HG03460 (cell line): ENCODE data around the gene MKS1.

Experiments
- ATAC-seq: cut with Tn5 transposase; IDR thresholded peaks from one replicate; pipeline ENCODE4 v1.9.1; 2021; ENCODE audit not compliant: unreplicated experiment

MKS1 gene

DNA sequence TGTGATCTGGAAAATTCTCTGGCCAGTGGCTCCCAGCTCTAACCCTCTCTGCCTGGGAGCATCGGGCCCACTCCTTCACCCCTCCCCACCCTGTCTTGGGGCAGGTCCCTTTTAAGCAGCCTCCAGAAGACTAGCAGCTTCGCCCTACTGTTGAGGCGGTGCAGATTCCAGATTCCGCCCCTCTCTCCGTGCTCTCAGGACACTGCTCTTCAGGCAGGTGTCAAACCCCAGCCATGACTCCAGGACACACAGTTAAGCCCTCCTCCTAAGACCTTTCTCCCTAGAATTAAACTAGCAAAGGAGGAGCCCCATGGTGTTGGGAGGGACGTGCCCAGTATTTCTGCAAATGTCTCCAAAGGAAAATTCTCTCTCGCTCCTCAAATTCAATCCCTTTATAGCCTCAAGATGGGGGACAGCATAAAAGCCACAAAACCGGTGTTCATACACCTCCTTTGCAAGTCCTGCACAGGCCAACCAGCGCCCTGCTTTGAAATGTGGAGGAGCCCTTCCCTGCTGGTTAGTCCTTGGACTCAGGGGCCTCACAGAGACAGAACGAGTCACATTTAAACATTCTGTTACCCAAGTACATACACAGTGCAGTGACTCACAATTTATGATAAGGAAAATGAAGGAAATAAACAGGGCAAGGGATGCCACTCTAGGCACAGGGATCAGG is 26.5 kb upstream of the MKS1 start:
- ATAC-seq: no peak

DNA sequence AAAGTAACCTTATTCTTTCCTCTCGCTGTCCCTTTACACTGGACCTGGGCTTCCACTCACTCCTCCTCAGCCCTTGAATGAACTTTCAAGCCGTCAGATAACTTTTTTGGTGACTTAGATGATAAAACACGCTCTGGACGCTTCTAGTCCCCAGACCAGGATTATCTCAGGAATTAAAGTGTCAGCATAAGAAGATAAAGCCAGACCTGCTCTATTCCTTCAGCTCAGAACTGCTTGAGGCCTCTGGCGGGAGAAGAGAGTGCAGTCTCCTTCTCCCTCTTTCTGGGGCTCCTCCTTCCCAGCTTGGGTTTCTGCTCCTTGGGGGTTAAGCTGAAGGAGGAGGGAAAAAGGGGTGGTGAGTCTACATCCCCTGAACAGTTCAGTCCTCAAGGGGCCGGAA is 25.9 kb upstream of the MKS1 start:
- ATAC-seq: no peak

DNA sequence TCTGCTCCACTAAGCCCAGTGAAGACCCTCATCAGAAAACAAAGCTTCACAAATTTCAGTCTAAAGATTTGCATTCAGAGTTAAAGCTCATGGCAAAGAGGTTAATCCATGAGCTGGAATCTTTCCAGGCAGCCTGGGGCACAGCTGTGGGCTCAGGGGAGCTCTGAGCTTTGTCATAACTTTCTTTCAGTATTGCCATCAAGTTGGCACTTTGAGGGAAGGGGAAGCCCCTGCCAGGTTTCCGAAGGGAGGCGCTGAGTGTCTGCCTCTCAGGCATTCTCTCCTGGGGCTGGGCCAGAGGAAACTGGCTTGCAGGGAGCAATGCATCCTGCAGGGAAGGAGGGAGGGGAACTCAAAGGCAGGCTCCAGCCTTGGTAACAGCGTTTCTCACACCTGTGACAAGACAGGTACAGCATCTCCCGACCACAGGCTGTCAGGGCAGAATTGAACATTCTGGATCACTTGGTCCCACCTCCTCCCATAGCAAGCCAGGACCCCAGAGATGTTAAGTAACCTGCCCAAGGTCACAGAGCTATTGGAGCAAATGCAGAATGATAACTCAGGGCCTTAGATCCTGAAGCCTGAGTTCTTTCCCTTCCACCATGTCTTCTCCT is 23.2 kb upstream of the MKS1 start:
- no peak for ATAC-seq

DNA sequence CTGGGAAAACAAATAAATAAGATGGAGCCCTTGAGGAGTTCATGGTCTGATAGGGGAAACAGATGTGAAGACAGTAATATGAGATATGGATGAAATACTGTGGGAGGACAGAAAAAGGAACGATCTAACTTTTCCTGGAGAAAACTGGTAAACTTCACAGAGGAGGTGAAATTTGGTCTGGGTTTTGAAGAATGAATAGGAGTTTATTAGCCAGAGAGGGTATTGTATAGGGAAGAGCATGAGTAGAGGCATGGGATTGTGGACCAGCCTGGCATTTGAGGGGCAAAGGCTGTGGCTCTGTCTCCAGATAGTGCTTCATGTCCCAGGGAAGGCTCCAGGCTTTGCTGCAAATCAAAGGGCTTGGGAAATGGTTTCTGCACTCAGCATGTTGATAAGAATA is 20.9 kb upstream of the MKS1 start:
- no peak for ATAC-seq

DNA sequence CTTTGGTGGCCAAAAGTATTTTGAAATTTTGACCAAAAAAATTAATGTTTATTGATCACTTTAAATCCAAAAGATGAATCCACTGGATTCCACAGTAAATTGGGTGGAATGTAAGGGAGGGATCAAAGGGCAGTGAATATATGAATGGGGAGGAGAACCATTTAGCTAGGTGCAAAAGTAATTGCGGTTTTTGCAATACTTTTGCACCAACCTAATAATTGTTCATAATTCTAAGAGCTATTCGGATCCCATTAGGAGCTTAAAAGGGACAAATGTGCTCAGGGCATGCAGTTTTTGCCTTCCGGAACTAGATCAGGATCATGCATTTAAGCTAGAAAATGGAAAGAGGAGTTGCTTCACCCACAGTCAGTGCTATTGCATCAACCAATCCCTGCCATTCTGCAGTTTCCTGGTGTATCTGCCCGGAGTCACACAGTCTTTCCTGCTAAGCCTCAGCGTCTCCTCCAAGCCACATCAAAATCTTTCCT is 19.1 kb upstream of the MKS1 start, which contains the start of gene LPO:
LPO (plus strand) TSS at position 438 of the 488 bp plus-strand sequence. CDS start 4,396 bp downstream, outside the sequence.
- no peak for ATAC-seq

DNA sequence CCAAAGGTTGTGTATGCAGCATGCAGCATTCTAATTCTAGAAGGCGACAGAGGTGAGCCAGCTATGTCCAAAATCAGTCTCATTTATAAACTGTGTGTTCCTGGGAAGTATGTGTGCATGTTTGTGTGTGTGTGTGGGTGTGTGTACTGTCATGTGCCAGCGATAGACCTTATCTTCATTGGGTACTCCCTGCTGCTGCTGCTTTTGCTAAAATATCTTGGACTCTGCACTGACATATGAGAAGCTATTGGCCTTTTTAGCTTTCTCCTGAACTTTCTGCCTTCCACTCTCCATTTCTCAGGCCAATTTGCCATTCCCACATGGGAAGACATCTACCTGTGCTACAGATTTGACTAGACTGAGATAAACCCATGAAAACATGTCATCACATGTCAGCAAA is 17.3 kb upstream of the MKS1 start:
- ATAC-seq: no peak

DNA sequence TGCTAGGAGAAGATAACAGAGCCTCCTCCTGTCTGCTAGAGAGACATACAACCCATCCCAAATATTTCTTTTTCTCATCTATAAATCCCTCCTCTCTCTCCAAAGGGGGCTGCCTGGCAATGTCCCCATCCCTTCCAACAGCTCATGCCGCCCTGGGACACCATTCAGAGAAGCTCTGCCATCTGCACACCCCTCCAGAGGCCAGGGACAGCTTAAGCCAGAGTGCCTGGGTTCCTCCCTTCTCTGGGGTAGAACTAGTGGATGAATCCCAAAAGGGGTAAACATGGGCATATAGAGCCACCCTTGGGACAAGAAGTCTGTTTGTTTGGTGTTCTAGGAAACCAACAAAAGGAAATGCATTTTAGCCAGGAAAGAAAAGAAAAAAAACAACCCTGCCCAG is 16.8 kb upstream of the MKS1 start:
- ATAC-seq: no peak

DNA sequence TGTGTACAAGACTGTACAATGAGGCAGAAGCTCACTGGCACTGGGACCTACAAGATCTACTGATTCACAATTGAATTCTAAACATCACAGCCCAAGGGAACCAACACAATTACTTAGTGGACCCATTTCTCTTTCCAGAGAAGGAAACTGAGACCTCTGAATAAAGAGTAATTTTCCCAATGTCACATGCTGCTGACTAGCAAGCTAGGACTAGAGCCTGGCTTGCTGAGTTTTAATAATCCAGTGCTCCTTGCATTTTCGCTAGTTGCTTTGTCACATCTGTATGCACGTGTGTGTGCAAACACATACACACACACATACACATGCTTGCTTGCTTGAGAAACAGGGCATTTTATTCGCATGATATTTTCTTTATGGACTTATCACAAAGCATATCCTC is 15.5 kb upstream of the MKS1 start:
- ATAC-seq: no peak

DNA sequence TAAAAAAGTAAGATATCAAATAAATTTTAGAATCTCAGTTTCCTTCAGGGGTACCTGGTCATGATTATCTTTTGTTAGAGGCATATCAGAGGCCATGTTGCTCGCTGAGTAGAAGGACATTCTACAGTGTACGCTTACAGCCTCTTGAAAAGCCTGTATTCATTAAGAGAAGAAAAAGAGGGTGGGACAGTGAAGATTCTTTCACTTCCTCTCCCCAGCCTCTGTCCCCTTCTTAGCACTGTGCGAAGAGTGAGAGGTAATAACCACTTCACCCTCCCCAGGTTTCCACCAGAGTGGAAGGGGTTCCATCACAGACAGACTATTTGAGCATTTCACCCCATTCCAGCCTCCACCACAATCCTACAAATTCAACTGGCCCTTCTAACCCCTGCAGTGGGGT is 14.5 kb upstream of the MKS1 start:
- ATAC-seq: peak; percentile 65

DNA sequence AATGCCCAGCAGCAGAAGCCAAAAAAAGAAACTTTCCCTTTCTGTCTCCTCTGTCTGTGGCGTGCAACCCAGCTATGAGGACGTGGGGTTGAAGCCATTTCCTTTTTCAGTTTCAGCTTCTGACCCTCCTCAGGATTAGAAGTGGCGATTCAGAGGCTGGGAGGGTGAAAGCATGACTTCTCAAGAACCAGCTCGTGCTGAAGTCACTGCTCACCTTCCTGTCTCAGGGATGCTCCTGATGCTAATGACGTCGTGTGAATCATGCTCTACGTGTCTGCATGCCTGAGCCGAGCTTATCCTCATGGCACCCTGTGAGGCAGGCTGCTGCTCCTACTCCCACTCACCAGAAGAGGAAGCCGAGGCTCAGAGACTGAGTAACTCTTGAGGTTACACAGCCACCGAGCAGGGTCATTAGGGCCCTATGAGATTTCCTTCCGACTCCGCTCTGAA is 13.7 kb upstream of the MKS1 start:
- ATAC-seq: peak; percentile 73

DNA sequence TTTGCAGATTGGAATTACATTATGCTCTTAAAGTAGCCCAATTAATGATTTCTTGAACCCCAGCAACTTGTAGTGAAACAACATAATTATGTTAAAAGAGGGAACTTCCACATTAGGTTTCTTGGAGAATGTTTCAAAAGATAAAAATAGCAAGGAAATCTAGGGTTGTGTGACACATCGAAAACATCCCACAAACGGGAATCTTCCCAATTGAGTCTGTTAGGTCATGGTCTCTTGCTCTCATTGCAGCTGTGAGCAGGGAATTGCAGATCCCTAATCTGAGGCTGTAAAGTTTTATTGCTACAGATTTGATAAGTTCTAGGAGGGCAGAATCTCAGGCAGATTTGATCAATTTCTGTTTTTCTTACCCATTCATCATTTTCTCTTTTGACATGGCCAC is 12.6 kb upstream of the MKS1 start:
- no peak for ATAC-seq

DNA sequence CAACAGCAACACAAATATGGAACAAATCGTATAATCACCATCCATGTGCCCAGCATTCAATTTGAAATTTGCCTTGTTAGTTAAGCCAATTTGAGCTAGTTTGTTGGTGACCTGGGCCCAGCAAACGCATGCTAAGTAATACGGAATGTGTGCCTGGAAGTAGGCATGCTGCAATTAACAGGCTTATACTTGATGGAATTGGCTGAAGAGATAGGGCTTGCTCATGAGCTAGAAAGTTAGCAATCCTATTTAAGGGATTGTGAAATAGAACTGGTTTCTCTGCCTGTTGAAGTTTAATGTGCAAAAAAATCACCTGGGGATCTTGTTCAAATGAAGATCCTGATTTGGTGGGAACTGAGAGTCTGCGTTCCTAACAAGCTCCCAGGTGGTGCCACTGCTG is 10.8 kb upstream of the MKS1 start:
- no peak for ATAC-seq

DNA sequence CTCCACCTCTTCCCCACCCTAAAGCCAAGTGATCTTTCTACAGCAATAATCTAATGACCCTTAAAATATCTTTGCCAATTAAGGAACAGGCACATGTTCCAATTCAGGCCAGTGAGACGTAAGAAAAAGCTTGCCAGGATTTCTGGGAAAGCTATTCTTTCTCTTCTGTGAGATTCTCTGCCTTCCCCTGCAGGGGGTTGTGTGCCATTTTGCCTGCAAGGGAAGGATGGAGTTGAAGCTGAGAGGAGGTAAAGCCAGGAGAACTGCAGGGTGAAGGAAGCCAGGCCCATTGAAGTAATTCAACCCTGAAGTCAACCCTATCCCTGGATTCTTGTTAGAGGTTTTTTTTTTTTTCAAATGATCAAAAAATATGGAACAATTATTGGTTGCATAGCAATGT is 10.3 kb upstream of the MKS1 start:
- ATAC-seq: no peak

DNA sequence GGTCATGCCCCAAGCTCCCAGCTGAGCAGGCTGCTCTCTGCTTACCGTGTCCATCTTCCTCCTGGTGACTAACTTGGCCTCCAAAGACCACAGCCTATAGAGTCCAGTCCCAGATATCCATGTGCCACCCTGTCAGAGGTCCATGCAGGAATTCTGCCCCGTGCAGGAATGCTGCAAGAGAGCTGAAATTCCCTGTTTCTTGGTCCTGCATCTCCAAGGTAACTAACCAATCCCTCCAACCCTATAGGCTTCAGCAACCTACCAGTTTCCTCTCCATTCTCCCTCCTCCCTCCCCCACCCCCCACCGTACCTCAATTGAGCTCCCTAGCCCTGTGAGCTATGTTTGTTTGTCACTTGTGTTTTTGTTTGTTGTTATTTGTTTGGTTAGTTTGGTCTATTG is 9.6 kb upstream of the MKS1 start:
- no peak for ATAC-seq

DNA sequence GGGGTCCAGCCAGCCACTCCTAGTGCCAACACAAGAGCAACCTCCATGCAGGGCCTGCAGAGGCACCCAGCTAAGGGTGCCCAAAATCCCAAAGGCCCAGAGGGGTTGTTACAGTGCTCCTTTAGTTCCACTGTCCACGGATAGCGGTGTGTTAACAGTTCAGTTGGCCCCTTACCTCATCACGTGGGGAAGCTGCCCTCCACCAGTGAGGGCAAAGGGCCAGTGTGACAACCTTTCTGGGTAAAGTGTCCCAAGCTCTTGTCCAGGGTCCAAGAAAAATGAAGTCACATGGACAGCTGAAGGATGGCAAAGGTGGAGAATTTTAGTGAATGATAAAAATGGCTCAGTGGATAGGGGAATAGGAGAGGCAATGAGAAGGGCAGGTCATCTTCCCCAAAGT is 8.7 kb upstream of the MKS1 start:
- ATAC-seq: no peak

DNA sequence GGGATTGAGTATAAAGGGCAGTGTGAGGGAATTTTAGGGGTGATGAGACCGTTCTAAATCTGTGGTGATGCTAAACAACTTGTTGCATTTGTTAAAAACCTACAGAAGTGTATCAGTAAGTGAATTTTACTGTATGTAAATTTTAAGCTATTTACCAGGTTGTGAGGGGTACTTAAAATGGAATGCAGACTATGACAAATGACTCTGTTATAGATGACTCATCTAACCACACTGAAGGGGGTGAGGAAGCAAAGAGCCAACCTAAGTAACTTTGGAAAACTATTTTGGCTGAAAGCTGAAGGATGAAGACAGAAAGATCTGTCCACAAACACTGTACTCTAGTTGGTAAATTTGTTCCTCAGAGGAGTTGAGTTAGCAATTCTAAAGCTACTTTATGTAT is 5.3 kb upstream of the MKS1 start:
- no peak for ATAC-seq

DNA sequence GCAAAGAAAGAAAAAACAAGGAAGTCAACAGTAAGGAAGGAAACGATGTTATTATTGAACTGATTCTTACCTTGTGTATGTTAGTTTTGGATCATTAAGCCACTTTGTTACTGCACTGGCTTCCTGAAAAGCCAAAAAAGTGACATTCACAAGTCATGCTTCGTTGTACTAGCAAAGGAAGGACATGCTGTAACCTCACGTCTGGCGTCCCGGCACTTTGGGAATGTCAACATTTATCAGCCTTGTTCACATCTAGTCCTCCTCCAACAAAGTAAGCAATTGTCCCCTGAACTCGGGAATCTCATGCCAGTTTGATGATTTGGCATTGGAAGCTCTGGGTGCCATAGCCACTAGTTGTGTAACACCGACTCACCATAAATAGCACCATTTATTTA is 731 bp upstream of the MKS1 start:
- no peak for ATAC-seq

DNA sequence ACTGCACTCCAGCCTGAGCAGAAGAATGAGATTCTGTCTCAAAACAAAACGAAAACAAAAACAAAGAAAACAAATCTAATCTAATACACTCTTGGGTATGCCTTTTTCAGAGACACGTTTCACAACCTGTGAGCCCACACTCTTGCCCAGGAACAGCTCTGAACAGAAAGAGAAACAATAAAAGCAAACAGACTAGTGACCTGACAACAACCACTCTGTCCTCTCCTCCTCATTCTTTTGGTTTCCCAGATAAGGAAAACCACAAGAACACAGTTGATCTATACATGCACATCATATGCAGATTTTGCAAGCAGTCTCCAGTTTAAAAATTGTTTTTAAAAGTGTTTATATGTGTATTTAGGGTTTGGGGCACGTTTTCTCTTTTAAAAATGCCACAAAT is 1.3 kb downstream of the MKS1 start:
- ATAC-seq: no peak

DNA sequence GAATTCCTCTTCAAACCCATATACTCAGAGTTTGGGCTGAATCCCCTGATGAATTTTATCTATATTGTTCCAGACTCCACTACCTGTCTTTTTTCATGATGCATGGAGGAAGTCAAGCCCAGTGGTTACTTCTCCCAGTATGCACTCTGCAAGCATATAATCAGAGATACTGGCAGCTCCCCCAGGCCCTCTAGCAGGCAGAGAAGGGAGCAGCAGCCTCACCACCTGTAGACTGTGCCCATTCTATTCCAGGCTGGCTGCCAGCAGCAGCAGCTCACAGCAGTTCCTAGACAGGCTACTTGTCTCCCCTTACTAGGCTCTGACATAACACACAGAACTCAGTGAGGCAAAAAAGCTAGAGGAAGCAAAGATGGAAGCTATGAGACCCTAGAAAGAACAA is 3.4 kb downstream of the MKS1 start:
- ATAC-seq: no peak

DNA sequence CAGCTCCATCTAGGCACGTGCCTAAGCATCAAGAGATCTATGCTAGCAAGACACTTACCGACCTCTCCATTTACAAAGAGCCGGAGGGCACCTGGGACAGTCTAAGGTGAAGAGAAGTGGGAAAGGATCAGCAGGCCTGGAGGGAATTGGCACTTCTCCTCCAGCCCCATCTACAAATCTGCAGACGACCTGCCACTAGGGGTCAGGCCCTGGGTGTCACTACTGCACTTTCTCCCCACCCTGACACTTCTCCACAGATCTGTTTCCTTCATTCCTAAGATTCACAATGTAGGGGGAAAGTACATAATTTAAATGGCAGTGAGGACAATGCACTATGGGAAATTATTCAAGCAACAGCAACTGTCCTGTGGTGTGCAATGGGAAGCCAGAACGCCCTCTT is 8.1 kb downstream of the MKS1 start:
- no peak for ATAC-seq

DNA sequence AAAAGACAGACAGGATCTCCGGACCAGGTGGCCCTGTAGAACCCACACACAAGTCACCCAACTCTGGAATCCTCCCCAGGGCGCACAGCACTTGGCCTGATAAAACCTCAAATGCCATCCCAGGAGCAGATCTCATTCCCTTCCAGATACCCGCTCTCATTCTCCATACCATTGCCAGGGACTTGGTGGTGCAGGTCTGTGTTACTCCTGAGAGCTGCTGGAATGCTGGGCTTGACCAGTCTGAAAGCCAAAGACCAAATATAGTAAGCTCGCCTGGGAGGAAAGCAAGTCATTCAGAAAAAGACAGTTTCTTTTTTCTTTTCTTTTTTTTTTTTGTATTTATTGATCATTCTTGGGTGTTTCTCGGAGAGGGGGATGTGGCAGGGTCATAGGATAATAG is 10.7 kb downstream of the MKS1 start:
- ATAC-seq: no peak

DNA sequence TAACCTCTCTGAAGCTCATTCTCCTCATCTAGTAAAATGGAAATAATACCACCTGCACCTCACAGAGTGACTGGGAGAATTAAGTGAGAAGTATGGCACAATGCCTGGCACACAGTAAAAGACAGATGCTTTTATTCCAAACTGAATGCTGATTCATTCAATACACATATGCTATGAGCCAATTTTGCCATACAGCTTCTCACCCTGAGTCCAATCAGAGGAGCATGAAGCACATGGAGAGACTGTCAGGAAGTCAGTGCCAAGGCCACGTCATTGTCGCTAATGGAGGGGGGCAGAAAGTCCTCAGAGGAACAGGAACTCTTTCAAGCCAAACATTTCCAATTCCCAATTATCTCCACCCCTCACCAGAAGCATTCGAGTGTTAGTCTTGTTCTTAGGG is 11.6 kb downstream of the MKS1 start:
- ATAC-seq: no peak

DNA sequence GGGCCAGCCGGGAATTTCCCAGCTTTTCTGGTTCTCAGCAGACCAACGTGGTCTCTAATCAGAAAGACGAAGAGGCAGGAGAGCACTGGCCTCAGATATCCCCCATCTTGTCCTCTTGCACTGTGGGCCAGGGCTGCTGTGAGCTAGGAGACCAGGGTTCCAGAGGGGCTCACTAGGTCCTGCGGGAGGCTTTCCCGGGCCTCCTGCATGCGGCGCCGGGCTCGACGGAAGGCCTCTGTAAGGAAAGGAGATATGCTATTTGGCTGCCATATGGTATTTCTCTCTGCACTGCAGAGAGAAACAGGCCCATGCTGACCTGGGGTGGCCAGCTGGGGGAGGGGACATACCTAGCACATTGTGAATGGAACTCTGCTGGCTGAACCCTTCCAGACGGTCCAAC is 13.1 kb downstream of the MKS1 start:
- ATAC-seq: no peak
